Activated CD4-positive, alpha-beta T cell treated with anti-CD3 and anti-CD28 coated beads for 36 hours (primary cell): ENCODE data around the gene PACSIN2. TPM values are rescaled to one million over a fixed set of nuclear protein-coding genes. Genes with fewer than 3 reads are reported as not detected.

Experiments
- ATAC-seq: fragments of 200-7000 bp; cut with Tn5 transposase; one replicate; pipeline ENCODE4 v1.10.0; 2021; ENCODE audit warnings: mild to moderate bottlenecking, moderate library complexity
- CTCF ChIA-PET: fragments of 350-600 bp; sonication (Branson Sonifier 250); formaldehyde crosslinking; loops from one replicate; lab custom pipeline; 2021; ENCODE audit warnings: antibody characterized with exemption; lab: Charles Lee
- POLR2A ChIA-PET: fragments of 350-600 bp; sonication (Branson Sonifier 250); formaldehyde crosslinking; loops from one replicate; lab custom pipeline; 2021; ENCODE audit warnings: antibody characterized with exemption, inconsistent platforms; lab: Charles Lee
- DNase-seq: peaks from one replicate; pipeline ENCODE4 v3.0.0-alpha.2; 2020
- H3K27ac Mint-ChIP-seq: one replicate; pipeline ENCODE4 v1.8.0; 2021; ENCODE audit warnings: mixed read lengths
- H3K27me3 Mint-ChIP-seq: one replicate; pipeline ENCODE4 v1.8.0; 2021; ENCODE audit warnings: mixed read lengths
- H3K36me3 Mint-ChIP-seq: one replicate; pipeline ENCODE4 v1.8.0; 2021; ENCODE audit warnings: low read depth, mixed read lengths
- H3K4me1 Mint-ChIP-seq: one replicate; pipeline ENCODE4 v1.8.0; 2021; ENCODE audit warnings: mixed read lengths
- H3K4me3 Mint-ChIP-seq: one replicate; pipeline ENCODE4 v1.8.0; 2021; ENCODE audit warnings: mild to moderate bottlenecking, moderate library complexity, mixed read lengths
- H3K9me3 Mint-ChIP-seq: one replicate; pipeline ENCODE4 v1.8.0; 2021; ENCODE audit warnings: low read depth, mixed read lengths
- intact Hi-C, 2 experiments: fragments of 100-400 bp; cut with DNase I in 1 of 2; cut with micrococcal nuclease in 1 of 2; formaldehyde crosslinking; loops; one replicate each; pipeline versions ENCODE4 v1.14.2 to v1.15.1; 2022 to 2024; cut with DNase I, micrococcal nuclease
- total RNA-seq, 2 experiments: library from RNA; stranded (reverse); gene quantifications; one replicate each; pipeline ENCODE4 v1.2.3, GENCODE V29; 2021

Gene PACSIN2
- total RNA-seq, 2 experiments from 2014 or later, result 27.9 to 28.1 TPM

DNA sequence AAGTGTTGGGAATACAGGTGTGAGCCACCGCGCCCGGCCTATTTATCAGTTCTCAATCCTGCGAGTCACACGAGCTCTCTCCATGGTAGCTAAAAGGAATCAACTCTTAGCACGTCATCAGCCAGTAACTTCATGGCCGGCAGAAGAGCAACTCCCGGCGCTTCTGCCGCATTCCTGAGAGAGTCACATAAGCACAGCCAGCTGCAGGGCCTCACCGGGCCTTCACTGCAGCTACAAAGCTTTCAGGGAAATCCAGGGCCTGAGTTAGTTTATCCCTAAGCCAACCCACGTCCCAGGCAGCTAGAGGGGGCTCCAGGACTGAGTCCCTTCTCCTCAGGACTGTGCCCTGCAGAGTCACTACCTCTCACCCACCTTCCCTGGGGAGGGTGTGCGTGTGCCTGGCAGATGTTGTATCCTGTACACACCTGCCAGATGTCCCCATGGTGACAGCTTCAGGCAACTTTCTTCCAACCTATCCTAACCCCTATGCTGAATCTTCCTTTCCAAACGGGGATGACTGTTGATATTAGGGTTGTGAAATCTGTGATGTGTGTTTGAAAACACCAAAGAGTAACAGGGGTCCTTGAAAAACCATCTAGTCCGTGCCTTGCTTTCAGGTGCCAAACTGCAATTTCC lies 112.0 kb downstream of the PACSIN2 start:
- Mint-ChIP-seq H3K36me3 (peaks cover 5% of the 10 kb centered on the region), H3K27me3 (no peaks in the 10 kb centered on the region), H3K9me3 (no peaks in the 10 kb centered on the region), H3K4me3 (no peak overlapping the region), H3K4me1 (no peaks in the 10 kb centered on the region), H3K27ac (no peak overlapping the region)
- intact Hi-C loops, result no loop called here
- ATAC-seq, result no peak
- CTCF ChIA-PET, result interaction anchor here (0.6 to 1.2 kb wide), 6 partner anchors 10 to 298 kb away, joined by 3 to 7 read pairs (median 4); no protein-coding TSS in a partner anchor
- POLR2A ChIA-PET, result interaction anchor here (0.6 kb wide), 1 partner anchor 365 kb away, joined by 3 read pairs; no protein-coding TSS in a partner anchor
- DNase-seq, result no peak

DNA sequence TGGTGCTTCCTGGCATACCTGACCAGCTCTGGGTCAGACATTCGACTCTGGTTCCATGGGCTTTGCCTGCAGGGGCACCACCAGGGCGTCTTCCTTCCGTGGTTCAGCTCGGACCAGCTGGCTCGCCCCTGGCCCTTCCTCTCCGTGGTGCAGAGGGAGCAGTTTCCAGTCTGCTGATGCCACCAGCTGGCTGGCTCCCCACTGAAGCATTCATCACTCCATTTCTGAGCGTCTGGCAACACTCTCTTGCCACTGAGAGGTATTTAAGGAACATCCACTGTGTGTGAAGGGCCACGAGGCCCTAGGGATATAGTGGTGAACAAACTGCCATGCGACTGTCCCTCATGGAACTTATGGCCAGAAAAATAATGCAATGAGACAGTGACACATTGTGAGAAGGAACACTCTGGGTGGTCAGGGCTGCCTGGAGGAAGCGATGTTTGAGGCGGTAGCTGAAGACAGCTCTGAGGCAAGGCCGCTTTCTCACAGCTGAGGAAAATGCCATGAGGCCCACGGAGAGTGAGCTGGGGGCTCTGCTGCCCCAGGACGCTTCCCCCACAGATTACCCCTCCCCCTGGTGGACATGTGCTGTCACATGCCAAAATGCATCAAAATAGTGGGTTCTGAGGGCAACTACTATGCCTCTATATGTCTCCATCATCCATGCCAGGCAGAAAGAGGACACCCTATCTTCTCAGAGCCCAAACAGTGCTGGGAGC lies 113.0 kb downstream of the PACSIN2 start:
- H3K27me3 Mint-ChIP-seq, result no peaks in the 10 kb centered on the region
- no peak overlapping the region for H3K27ac Mint-ChIP-seq
- CTCF ChIA-PET, result interaction anchor here (0.5 to 0.9 kb wide), 2 partner anchors 12 to 152 kb away, joined by 3 read pairs; no protein-coding TSS in a partner anchor
- DNase-seq (no peak), ATAC-seq (no peak)
- peaks cover 5% of the 10 kb centered on the region for H3K4me1 Mint-ChIP-seq
- H3K9me3 Mint-ChIP-seq, result no peaks in the 10 kb centered on the region
- peaks cover 5% of the 10 kb centered on the region for H3K36me3 Mint-ChIP-seq
- no peak overlapping the region for H3K4me3 Mint-ChIP-seq
- POLR2A ChIA-PET, result no interaction called here
- intact Hi-C loops, result no loop called here

DNA sequence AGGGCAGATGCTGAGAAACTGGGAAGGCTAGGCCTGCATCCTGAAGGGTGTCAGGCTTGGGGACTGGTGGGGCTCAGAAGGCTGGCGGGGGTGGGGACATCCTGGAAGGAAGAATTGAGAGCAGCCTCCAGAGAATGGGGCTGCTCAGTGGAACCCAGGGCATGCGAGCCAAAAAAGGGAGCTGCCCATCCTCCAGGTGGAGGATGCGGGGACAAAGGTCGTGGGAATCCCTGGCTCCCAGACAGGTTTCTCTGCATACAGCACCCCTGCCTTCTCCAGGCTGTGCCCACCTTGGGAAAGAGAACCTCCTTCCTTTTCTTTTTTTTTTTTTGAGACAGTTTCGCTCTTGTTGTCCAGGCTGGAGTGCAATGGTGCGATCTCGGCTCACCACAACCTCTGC lies 117.0 kb downstream of the PACSIN2 start:
- intact Hi-C loops, result no loop called here
- ATAC-seq, result no peak
- ChIA-PET CTCF (no interaction called here), POLR2A (no interaction called here)
- H3K27ac Mint-ChIP-seq, result no peak overlapping the region
- no peaks in the 10 kb centered on the region for H3K9me3 Mint-ChIP-seq
- no peaks in the 10 kb centered on the region for H3K27me3 Mint-ChIP-seq
- no peak overlapping the region for H3K4me3 Mint-ChIP-seq
- DNase-seq, result no peak
- H3K4me1 Mint-ChIP-seq, result peaks cover 36% of the 10 kb centered on the region
- H3K36me3 Mint-ChIP-seq, result no peaks in the 10 kb centered on the region

DNA sequence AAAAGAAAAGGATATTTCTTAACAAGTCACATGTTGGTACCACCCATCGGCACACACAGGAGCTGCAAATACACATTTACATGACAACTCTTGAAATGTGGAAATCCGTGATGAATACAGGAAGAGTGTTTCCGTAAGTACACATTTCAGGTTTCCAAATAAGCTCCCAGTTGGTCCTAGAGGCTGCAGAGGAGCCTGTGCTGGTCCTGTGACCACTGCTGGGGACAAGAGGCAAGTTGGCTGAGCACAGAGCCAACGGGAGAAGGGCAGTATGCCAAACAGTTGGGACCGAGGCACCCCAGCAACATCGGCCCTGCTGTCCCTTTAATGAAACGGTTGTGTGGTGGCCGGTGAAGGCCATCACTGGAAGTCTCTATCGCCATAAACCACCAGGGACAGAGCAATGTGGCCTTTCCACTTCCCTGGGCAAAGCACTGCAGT lies 119.4 kb downstream of the PACSIN2 start:
- Mint-ChIP-seq H3K4me1 (peaks cover 36% of the 10 kb centered on the region), H3K36me3 (peaks cover 2% of the 10 kb centered on the region), H3K9me3 (no peaks in the 10 kb centered on the region), H3K27ac (peak overlapping the region; percentile 67), H3K4me3 (no peak overlapping the region), H3K27me3 (no peaks in the 10 kb centered on the region)
- ChIA-PET POLR2A (interaction anchor here (0.6 to 0.8 kb wide), 3 partner anchors 35 to 280 kb away, joined by 3 to 5 read pairs (median 3); no protein-coding TSS in a partner anchor), CTCF (interaction anchor here (0.7 to 1.5 kb wide), 9 partner anchors 9 to 289 kb away, joined by 3 to 6 read pairs (median 3); no protein-coding TSS in a partner anchor)
- ATAC-seq (no peak), DNase-seq (no peak)
- intact Hi-C loops, result no loop called here

DNA sequence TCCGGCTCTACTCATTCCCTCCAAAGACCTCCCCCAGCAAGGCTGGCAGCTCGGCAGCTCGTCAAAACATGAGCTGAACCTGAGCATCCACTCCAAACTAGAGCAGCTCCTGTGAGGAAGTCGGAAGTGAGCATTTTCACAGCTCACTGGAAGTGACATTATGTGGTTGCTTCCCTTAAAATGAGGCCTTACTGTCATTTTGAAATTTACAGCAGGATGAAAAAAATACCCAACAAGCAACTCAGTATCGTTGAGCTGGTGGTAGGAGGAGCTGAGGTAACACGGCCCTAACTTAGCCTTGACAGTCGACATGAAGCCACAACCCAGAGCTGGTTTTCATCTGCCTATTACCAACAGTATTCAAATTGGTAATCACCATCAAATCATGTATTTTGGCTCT lies 119.9 kb downstream of the PACSIN2 start:
- DNase-seq, result peak; percentile 58
- H3K27me3 Mint-ChIP-seq, result no peaks in the 10 kb centered on the region
- no peak overlapping the region for H3K4me3 Mint-ChIP-seq
- intact Hi-C loops, result no loop called here
- ChIA-PET CTCF (interaction anchor here (0.7 to 1.6 kb wide), 9 partner anchors 9 to 159 kb away, joined by 3 to 8 read pairs (median 3); no protein-coding TSS in a partner anchor), POLR2A (interaction anchor here (0.6 to 0.9 kb wide), 4 partner anchors 35 to 279 kb away, joined by 3 to 5 read pairs (median 3); partner anchors contain the start of gene PACSIN2)
- H3K36me3 Mint-ChIP-seq, result peaks cover 2% of the 10 kb centered on the region
- no peaks in the 10 kb centered on the region for H3K9me3 Mint-ChIP-seq
- H3K27ac Mint-ChIP-seq, result peak overlapping the region; percentile 67
- peaks cover 36% of the 10 kb centered on the region for H3K4me1 Mint-ChIP-seq
- ATAC-seq, result peak; percentile 89

DNA sequence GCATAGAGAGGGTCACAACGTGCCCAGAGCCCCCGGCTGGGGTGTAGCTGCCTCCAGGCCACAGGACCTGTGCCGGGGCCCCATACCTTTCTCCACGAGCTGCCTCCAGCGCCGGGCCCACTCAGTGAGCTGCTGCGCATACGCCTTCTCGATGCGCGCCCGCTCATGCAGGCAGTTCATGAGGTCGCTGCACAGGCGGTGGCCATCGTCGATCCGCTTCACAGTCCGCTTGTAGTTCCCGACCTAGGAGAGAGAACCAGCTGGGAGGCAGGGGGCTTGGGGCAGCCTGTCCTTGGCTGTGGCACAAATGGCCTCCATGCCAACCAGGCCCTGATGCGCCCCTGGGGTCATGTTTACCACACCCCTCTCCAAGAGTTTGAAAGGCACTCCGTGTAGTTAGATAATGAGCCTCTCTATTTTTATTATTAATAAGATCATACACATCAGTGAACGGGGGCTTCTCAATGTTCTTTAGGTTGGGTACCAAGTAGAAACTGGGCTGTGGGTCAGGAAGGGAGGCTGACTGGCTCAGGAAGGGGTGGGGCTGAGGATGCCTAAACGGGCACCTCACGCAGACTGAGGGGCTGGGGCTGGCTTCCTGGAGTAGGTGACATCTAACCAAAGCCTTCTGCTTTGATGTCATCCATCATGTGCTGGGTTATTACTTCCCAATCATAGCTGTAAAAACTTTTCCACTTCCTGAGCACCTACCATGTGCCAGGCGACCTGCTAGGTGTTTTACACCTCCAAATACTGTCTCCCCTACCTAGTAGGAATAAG lies 121.4 kb downstream of the PACSIN2 start:
- Mint-ChIP-seq H3K27me3 (no peaks in the 10 kb centered on the region), H3K27ac (no peak overlapping the region), H3K9me3 (no peaks in the 10 kb centered on the region), H3K36me3 (peaks cover 11% of the 10 kb centered on the region), H3K4me1 (peaks cover 46% of the 10 kb centered on the region), H3K4me3 (no peak overlapping the region)
- ChIA-PET POLR2A (interaction anchor here (0.7 kb wide), 1 partner anchor 86 kb away, joined by 4 read pairs; no protein-coding TSS in a partner anchor), CTCF (interaction anchor here (0.6 to 1.6 kb wide), 5 partner anchors 10 to 158 kb away, joined by 3 to 8 read pairs (median 4); no protein-coding TSS in a partner anchor)
- DNase-seq (peak; percentile 19), ATAC-seq (no peak)
- intact Hi-C loops, result no loop called here

DNA sequence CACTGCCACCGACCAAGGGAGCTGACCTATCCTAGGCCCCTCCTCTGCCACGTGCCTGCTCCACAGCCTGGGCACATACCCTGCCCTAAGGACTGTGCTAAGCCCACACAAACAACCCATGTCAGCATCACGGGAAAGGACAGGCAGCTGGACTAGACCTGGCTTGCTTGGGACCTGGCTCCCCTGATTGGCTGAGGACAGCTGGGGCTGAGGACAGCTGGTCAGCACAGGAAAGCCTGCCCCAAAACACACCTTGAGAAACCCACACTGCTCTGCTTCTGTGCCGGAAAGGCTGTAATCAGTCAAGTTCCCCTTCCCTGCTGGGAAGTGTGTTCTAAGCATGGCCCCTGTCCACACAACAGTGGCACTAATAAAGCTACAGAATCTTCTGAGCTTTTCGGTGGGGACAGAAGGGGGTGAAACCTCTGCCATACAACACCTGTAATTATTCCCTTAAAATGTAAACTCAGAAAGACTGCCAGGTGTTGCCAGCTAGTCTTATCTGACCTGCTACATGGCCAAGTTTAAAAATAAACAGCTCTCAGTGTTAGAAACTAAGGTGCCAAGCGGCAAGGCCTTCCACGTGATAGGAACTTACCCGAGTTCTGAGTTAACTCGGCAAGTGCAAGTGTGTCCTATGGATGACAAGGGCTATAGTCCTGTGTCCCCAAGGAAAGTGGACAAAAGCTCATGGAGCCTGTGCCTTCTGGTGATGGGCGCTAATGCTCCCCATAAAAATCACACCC lies 122.2 kb downstream of the PACSIN2 start:
- H3K27me3 Mint-ChIP-seq, result no peaks in the 10 kb centered on the region
- H3K36me3 Mint-ChIP-seq, result peaks cover 12% of the 10 kb centered on the region
- intact Hi-C loops, result no loop called here
- no peak overlapping the region for H3K4me3 Mint-ChIP-seq
- POLR2A ChIA-PET, result no interaction called here
- ATAC-seq (no peak), DNase-seq (no peak)
- no peaks in the 10 kb centered on the region for H3K9me3 Mint-ChIP-seq
- peaks cover 46% of the 10 kb centered on the region for H3K4me1 Mint-ChIP-seq
- H3K27ac Mint-ChIP-seq, result no peak overlapping the region
- CTCF ChIA-PET, result interaction anchor here (0.6 to 1.4 kb wide), 2 partner anchors 11 to 39 kb away, joined by 4 to 7 read pairs; no protein-coding TSS in a partner anchor

DNA sequence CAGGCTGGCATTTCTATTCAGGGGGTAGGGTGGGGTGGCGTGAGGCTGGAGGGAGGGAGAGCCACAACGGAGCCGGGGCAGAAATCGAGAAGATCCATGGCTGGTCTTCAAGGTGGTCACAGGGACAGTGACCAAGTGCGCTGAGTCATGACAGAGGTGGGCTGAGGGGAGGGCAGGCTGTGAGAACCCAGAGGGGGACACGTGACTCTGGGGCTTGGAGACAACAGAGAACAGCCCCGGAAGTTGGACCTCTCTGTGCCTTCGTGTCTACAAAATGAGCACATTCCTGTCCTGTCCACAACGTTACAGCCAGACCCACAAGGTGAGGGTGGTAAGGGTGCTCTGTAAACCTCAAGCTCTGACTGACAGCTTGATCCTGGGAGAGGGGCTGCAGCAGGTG lies 122.8 kb downstream of the PACSIN2 start:
- no peak for DNase-seq
- intact Hi-C loops, result no loop called here
- ChIA-PET POLR2A (no interaction called here), CTCF (interaction anchor here (1.4 kb wide), 1 partner anchor 12 kb away, joined by 7 read pairs; no protein-coding TSS in a partner anchor)
- Mint-ChIP-seq H3K36me3 (peaks cover 12% of the 10 kb centered on the region), H3K4me1 (peaks cover 41% of the 10 kb centered on the region), H3K9me3 (no peaks in the 10 kb centered on the region), H3K27me3 (no peaks in the 10 kb centered on the region), H3K4me3 (no peak overlapping the region), H3K27ac (no peak overlapping the region)
- no peak for ATAC-seq

DNA sequence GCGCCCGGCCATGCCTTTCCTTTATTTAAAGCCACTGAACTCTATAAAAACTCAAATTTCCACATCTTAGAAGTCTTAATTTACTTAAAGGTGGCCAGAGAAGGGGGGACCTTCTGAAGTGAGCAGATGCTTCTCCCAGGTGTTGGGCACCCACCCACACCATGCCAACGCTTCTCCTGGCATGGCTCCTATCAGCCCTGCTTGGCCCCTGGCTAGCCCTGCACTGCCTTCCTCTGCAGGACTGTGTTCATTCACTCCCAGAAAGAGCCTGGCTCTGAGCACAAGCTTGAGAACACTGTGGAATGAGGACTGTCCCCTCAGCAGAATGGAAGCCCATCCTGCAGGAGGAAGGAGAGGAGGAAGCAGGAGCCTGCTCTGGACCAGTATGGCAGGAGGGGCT lies 123.3 kb downstream of the PACSIN2 start:
- H3K27me3 Mint-ChIP-seq, result no peaks in the 10 kb centered on the region
- POLR2A ChIA-PET, result interaction anchor here (0.6 kb wide), 1 partner anchor 60 kb away, joined by 3 read pairs; no protein-coding TSS in a partner anchor
- no peak overlapping the region for H3K4me3 Mint-ChIP-seq
- DNase-seq (no peak), ATAC-seq (no peak)
- intact Hi-C loops, result no loop called here
- no peak overlapping the region for H3K27ac Mint-ChIP-seq
- H3K4me1 Mint-ChIP-seq, result peaks cover 39% of the 10 kb centered on the region
- H3K36me3 Mint-ChIP-seq, result peaks cover 12% of the 10 kb centered on the region
- no peaks in the 10 kb centered on the region for H3K9me3 Mint-ChIP-seq
- CTCF ChIA-PET, result no interaction called here

DNA sequence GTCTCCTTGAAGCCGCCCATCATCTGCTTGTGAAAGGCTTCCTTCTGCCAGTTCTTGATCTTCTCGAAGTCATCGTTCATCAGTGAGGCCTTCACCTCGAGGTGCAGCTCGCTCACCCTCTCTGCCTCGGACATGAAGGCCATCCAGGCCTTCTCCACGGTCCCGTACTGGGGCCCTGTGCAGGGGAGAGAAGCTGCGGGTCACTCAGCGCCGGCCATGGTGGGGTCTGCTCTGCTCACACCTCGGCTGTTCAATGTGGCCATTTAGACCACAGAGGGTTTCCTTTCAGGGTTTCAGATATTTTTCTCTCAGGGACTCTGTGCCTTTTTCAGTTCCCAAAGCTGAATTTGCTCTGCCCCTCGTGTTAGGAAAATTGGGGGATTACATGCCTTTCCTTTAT lies 123.9 kb downstream of the PACSIN2 start:
- intact Hi-C loops, result no loop called here

More for the DNA sequence above, 123.9 kb downstream of the PACSIN2 start:
- DNase-seq (no peak), ATAC-seq (no peak)
- CTCF ChIA-PET, result interaction anchor here (0.7 to 1.1 kb wide), 2 partner anchors 12 to 23 kb away, joined by 3 to 4 read pairs; no protein-coding TSS in a partner anchor
- H3K4me3 Mint-ChIP-seq, result no peak overlapping the region
- H3K36me3 Mint-ChIP-seq, result peaks cover 12% of the 10 kb centered on the region
- no peaks in the 10 kb centered on the region for H3K9me3 Mint-ChIP-seq
- POLR2A ChIA-PET, result interaction anchor here (0.6 kb wide), 1 partner anchor 60 kb away, joined by 3 read pairs; no protein-coding TSS in a partner anchor
- H3K27me3 Mint-ChIP-seq, result no peaks in the 10 kb centered on the region
- peaks cover 32% of the 10 kb centered on the region for H3K4me1 Mint-ChIP-seq
- H3K27ac Mint-ChIP-seq, result no peak overlapping the region
